HG03097 (cell line): ENCODE measurements around the gene EML5.

Experiments
- ATAC-seq: cut with Tn5 transposase; IDR thresholded peaks from one replicate; pipeline ENCODE4 v1.9.1; 2021; ENCODE audit not compliant: unreplicated experiment, low FRiP score

EML5 gene

DNA sequence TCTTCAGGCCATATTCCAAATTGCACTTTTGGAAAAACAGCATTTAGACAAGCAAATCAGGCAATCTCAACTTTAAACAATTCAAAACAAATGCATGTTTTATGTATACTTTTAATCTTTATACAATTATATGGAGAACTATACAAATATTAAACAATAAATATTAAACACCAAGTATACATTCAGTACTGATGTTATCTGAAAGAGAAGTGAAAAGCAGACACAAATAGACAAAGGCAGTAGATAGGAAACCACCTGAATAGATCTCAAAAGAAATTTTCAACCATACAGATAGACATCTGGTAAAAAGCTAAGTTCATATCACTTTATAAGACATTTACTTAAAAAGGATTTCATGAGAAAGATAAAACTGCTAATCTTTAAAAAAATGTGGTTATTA, 164.7 kb downstream of the EML5 start:
- ATAC-seq = no peak

DNA sequence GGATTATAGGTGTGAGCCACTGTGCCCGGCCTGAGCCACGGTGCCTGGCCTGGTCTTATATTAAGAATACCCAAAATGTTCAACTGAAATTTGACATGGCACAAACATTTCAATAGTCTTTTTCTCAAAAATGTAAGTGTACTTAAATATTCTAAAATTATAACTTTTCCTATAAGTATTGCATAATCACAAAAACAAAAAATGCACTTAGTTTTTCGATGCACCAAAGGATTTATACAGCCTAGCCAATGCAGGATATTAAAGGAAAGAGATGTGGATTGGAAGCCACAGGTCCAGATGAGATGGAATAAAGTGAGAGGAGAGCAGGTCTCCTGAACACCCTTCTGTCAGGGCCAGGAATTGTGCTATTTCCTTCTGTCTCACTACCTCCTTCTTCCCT, 167.1 kb downstream of the EML5 start:
- no peak for ATAC-seq

DNA sequence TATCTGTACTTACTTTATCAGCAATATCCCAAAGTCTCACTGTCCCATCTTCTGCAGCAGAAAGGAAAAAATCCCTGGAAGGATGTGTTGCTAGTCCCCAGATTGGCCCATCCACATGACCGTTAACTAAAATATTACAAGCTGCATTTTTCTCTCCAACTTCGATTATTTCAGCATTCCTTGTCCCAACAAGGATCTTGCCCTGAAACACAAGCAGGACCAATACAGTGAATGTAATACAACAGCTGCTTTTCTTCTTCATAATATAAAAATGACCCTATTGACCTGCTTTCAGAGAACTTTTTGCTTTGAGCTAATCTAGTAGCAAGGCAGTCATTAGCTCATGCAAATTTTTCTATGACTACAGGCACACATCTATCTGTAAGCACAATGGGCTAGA, 171.7 kb downstream of the EML5 start:
- ATAC-seq = no peak

GRCh38 chr14:88618476-88618875, 174.3 kb downstream of the EML5 start:
- ATAC-seq = no peak

DNA sequence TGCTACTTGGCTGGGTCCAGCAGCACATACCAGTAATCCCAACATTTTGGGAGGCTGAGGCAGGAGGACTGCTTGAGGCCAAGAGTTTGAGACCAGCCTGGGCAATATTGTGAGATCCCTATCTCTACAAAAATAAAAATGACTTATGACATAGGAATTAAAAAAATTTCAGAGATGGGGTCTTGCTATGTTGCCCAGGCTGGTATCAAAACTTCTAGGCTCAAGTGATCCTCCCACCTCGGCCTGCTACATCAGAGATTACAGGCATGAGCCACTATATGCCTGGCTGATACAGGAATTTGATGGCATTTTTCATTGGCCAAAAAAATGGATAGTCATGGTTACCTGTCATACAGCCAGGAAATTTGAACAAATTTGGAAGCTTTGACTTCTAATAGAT, 175.3 kb downstream of the EML5 start:
- no peak for ATAC-seq

DNA sequence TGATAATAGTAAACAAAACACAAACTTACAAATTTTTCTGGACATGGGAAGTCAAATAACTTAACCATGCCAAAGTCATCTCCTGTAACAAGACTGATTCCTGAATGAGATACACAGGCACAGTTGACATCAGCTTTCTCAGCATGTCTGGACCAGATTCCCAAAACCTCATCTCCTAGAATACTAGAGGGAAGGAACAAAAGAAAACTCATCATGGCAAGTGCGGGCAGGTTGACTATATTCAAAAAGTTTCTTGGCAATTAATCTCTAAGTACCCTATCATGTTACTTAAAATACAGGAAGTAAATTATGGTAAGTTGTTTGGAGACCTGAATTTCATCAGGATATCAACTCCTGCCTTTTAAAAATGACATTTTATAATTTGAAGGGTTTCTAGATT, 176.1 kb downstream of the EML5 start:
- ATAC-seq = no peak

GRCh38 chr14:88614218-88614907, 178.4 kb downstream of the EML5 start:
- ATAC-seq = no peak

DNA sequence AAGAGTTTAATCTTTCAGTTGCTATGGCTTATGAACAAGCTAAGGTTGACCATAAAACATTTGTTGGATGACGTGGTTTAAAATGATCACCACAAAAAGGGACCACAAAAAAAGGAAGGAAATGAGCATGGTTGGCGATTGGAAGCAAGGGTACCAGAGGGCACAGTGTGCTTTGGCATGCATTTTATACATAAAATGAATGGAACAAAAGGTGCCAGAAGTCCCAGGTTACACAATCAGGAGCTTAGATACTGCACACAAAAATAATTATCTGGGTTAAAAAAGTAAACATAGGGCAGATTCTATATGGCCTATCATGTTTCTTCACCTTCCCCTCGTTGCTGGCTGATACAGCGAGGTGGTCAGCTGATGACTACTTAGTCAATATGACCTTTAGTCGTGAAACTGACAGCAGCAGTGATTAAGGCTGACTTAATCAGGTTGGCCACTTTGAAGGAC, 179.2 kb downstream of the EML5 start:
- no peak for ATAC-seq

DNA sequence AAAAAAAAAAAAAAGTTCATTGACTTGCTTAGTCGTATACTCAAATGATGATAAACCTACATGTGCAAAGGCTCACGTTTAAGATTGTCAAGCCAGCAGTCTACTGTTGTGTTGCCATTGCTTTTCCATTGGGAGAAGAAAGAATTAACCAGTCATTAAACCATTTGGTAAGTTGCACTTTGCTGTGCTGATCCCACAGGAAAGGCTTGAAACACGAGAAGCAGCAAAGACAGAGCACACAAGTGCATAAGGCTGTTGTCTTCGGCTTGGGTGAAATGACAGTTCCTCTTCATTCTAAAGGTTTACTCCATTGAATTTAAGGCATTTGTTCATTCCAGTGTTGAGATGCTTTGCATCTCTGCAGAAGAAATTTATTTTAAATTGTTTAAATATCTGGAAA, 179.8 kb downstream of the EML5 start:
- no peak for ATAC-seq

GRCh38 chr14:88611878-88612277, 180.9 kb downstream of the EML5 start:
- no peak for ATAC-seq

GRCh38 chr14:88607829-88608228, 184.9 kb downstream of the EML5 start:
- no peak for ATAC-seq

DNA sequence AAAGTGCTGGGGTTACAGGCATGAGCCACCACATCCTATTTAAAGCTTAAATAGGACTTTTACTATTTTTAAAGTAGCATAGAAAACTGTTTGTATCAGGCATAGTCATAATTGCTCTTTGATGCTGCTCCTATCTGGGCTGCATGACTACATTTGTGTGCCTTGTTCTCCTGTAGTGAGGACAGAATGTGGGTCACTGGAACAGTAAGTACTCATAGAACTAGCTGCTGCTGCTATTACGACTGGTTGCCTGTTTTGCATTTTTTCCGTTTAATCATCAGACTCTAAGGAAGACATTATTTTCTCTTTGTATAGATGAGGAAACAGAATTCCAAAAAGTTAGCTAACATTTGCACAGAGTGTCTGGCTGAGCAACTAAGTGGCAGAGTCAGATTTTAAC, 187.2 kb downstream of the EML5 start:
- no peak for ATAC-seq

DNA sequence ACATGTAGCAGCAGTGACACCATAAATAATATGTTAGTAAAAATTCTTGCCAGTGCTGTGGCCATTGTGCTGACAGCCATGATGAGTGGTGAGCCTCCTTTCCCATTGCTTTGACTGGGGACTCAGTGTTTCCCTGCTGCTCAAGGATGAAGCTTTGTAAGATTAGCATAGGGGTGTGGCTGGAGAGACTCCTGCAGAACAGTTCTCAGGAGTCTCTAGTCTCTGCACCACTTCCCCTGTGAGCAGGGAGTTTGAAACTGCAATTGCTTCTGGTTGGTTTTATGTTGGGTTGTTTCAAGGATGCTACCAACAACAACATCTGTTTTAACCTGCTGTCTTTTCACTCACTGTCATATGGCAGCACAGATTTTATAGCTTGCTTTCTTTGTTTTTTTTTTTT, 188.5 kb downstream of the EML5 start:
- ATAC-seq = no peak

DNA sequence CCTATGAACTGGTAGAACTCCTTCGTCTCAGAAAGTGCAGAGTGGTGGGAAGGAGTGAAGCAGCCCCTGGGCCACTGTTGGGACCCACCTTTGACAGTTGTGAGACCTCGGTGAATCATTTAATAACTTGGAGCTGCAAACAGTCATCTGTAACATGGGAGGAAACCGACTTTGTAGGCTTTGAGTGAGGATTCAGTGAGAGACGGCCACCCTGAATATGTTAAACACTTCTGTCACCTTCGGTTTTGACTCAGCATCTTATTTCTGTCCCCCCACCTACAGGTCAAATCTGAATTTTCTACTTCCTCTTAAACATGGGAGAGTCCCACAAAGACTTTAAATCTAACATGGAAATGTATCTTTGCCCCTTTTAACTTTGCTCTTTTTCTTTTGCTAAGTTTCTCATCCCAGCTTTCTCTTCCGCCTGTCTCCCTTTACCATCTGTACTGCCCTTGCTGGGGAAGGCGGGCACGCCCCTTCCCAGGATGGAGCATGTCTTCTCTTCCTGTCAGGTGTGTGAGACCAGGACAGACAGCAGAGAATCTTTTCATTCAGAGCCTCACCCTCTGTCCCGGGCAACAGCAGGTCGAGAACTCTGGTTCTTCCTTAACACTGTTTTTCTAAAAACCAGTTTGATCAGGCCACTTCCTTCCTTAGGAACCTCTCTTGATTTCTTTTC, 192.9 kb downstream of the EML5 start:
- ATAC-seq = peak; percentile 89

DNA sequence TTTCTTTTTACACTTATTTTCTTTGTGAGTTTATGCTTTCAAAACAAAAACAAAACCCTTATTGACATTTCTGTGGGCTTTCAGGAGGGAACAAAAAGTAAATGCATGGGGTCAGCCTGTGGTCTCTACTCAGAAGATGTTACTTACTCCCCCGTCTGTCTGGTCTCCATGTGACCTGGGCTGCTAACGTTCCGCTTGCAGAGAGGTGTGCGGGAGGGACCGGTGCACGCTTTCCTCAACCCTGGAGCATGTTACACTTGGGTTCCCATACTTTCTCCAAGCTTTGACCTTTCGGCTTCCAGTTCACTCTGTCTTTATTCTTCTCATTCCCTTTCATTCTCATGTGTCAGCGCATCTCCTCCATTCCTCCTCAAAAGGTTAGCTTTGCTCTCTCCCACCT, 193.4 kb downstream of the EML5 start:
- peak; percentile 1 for ATAC-seq

DNA sequence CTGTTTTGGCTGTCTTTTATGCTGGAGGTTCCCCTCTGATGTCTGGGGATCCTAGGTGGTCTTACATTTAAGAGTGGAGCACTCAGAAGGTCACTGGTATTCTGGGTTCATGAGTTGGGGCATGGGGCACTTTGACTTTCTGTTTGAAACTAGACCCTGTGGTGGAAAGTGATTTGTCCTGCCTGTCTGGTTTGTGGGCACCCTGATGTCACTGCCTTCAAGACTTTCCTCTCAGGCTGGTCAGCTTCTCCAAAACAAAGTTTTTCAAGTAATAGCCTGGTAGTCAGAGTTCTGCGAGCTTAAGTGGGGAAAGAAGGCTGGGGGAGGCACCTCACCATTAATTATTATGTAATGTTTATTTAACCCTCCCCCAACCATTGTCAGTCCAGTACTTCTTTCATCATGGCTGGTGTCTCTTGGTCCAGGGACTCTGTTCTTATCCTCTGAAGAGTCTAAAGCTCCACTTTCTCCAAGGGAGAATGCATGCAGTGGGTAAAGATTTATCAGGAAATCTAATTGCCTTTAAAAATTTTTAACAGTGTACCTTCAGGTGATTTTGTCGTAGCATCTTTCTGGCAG, 194.6 kb downstream of the EML5 start:
- ATAC-seq = no peak

DNA sequence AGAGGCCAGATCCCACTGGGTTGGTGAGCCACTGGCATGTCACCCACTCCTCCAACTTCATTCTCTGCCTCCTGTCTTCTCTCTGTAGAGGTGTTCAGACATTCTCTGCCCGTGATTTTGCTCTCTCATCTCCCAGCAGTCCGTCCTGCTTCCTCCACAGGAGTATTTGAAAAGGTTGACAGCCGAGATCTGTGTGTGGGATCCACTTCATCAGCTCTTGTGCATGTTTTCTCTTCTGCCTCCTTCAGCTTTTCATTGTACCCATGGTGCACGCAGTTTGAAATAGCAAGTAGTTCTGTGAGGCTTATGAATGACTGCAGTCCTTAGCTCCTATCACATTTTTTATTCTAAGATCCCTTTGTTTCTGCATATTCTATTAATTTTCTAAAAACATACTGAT, 195.2 kb downstream of the EML5 start:
- ATAC-seq = no peak

DNA sequence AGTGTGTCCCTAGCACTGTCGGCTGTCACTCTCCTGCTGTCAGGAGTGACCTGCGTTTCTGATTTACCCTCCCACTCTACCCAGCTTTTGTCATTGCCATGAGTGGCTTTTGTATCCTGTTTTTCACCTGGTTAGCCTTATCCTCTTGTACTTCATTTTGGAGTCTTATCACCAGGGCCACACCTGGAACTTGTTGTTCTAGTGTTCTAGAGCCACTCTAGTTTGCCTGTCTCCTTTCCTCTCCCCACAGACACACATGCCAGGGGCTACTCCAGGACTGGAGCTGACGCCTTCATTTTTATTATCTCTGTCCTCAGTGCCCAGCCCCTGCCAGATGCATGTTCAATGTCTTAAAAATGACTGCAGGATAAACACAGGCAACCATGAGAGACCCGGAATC, 195.7 kb downstream of the EML5 start:
- ATAC-seq = no peak

GRCh38 chr14:88592031-88592430, 200.7 kb downstream of the EML5 start:
- no peak for ATAC-seq

DNA sequence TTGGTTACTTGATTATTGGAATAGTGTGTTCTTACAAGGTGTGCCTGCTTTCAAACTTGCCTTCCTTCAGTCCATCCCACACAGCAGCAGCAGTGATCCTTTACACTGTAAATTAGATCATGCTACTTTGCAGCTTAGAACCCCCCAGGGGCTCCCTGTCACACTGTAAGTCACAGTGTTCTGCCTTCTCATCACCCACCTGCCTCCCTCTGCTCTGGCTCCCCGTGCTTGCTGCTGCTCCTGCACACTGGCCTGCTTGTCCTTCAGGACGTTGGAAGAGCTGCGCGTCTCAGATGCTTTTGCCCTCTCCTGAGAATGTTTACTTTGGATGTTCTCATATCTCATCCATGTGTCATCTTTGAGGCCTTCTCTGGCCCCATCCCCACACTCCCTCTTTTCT, 202.6 kb downstream of the EML5 start:
- ATAC-seq = no peak

GRCh38 chr14:88588081-88588480, 204.7 kb downstream of the EML5 start:
- ATAC-seq = no peak

GRCh38 chr14:88584451-88584850, 208.3 kb downstream of the EML5 start:
- ATAC-seq = no peak
